Motor neuron (in vitro differentiated cells): Measurements from ENCODE around the gene GPR157. TPM values are rescaled to one million over a fixed set of nuclear protein-coding genes. Genes with fewer than 3 reads are reported as not detected.

Experiments used
- ATAC-seq, 8 experiments: fragments of 200-7000 bp; cut with Tn5 transposase; replicated peaks in 6 of 8; 2 replicates each; pipeline ENCODE4 v1.8.0; 2021; ENCODE audit warnings: mild to moderate bottlenecking in 8 of 8, moderate library complexity in 8 of 8
- H3K27ac ChIP-seq, 2 donors: fragments of 250-450 bp; sonication (Bioruptor Pico); 2 replicates each; pipeline ENCODE4 v1.9.0; 2021; ENCODE audit warnings: antibody characterized with exemption in 2 of 2, mild to moderate bottlenecking in 2 of 2, moderate library complexity in 1 of 2
- H3K4me1 ChIP-seq, 2 donors: fragments of 250-450 bp; sonication (Bioruptor Pico); replicated peaks in 1 of 2; 2 replicates each; pipeline ENCODE4 v1.6.1; 2021; ENCODE audit warnings: antibody characterized with exemption in 2 of 2, mild to moderate bottlenecking in 2 of 2, moderate library complexity in 1 of 2
- H3K4me3 ChIP-seq, 5 donors: fragments of 250-450 bp; sonication (Bioruptor Pico); 2 replicates each; pipeline ENCODE4 v1.9.0; 2021; ENCODE audit warnings: antibody characterized with exemption in 5 of 5, mild to moderate bottlenecking in 5 of 5, moderate library complexity in 4 of 5
- WGBS, 10 experiments: fragments of 450-650 bp; shearing (Covaris generic); methylation state at CpG; one replicate each; pipeline ENCODE4 v1.0.0; 2022; 5-methylcytosine and 5-hydroxymethylcytosine counted together
- in situ Hi-C, 9 experiments: fragments of 400-800 bp; cut with MboI; loops; one replicate each; pipeline ENCODE4 v1.15.0; 2021; ENCODE audit warnings: low sequenced_read_pairs in 9 of 9, low pct_unique_long_range_greater_than_20kb in 2 of 9; ENCODE audit not compliant: unreplicated experiment in 9 of 9
- total RNA-seq, 8 experiments: library from RNA; unstranded; fragments of 300-600 nt; gene quantifications; 2 replicates each; pipeline versions ENCODE4 v1.2.3 to v1.2.4, GENCODE V29; 2022

The GPR157 gene
- total RNA-seq, 8 experiments from 2014 or later: 1.6 to 5.7 (median 2.4) TPM

DNA sequence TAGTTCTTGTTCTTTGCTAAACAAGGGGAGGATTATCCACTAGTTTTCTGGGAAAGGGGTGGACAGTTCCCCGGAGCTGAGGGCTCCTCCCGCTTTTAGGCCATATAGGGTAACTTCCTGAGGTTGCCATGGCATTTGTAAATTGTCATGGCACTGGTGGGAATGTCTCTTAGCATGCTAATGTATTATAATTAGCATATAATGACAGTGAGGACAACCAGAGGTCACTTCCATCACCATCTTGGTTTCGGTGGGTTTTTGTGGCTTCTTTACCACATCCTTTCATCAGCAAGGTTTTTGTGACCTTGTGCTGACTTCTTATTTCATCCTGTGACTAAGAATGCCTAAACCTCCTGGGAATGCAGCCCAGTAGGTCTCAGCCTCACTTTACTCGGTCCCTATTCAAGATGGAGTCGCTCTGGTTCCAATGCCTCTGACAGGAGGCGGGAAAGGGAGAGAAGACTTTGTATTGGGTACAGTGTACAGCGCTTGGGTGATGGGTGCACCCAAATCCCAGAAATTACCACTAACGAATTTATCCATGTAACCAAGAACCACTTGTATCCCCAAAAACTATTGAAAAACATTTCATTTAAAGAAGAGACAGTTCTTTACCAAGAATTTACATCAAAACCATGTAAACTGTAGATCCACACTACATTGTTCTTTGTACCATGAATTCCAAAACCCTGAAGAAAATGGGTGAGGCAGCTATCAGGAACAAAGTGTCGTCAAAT lies 50.7 kb downstream of the GPR157 start:
- H3K27ac ChIP-seq: no peak overlapping the region
- WGBS, 10 experiments: 43 to 82% (median 72%) methylated on average over 2 to 9 of the region's 9 CpGs; no CpG with 5 or more reads in 1 of the 10 experiments
- no peak overlapping the region for H3K4me3 ChIP-seq
- in situ Hi-C loops: no loop called here
- peaks cover 5 to 9% of the 10 kb centered on the region in 2 donors for H3K4me1 ChIP-seq
- peak; percentile 32 to 86 (median 55) for ATAC-seq

DNA sequence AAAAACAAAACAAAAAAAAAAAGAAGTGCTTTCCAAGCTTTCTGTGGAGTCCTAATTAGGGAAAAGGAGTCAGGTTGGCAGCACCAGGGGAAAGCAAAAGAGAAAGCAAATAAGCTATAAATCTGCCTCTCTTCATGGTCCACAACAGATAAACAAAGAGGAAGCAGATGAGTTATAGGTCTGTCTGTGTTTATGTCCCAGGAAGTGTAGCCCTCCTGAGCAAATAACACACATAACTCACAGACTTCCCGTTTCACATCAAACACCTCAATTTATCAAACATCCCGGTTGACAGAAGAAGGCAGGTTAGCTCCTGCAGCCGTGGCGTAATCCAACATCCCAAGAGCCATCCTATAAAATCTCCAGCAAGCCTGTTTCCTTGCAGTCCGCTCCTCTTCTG lies 53.9 kb downstream of the GPR157 start:
- in situ Hi-C loops: no loop called here
- Histone ChIP-seq H3K4me1 (peaks cover 4 to 9% of the 10 kb centered on the region in 2 donors), H3K4me3 (no peak overlapping the region), H3K27ac (no peak overlapping the region)
- ATAC-seq: peak in 5 of 8 experiments; percentile 33 to 80 (median 64)
- WGBS, 10 experiments: 29 to 77% (median 53%) methylated on average over 1 to 5 of the region's 5 CpGs; no CpG with 5 or more reads in 1 of the 10 experiments

DNA sequence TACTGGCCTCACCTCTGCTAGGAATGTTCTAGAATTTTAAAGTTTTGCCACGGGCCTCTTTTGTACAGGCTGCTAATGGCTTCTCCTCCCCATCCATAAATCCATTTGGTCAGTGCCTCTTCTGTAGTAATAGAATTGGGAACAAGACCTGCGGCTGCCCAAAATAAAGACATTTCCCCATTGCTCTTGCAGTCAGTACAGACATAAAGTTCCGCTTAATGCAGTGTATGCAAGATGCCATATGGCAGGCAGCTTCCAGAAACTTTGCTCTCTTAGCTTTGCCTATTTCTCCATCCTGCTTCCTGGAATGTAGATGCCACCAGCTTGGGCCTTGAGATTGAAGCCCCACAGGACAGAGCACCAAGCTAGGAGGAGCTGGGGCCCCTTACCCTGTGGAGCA lies 55.8 kb downstream of the GPR157 start:
- peaks cover 5 to 6% of the 10 kb centered on the region in 2 donors for H3K4me1 ChIP-seq
- in situ Hi-C loops: no loop called here
- WGBS, 10 experiments: 40 to 94% (median 79%) methylated on average over 1 to 3 of the region's 3 CpGs; no CpG with 5 or more reads in 5 of the 10 experiments

DNA sequence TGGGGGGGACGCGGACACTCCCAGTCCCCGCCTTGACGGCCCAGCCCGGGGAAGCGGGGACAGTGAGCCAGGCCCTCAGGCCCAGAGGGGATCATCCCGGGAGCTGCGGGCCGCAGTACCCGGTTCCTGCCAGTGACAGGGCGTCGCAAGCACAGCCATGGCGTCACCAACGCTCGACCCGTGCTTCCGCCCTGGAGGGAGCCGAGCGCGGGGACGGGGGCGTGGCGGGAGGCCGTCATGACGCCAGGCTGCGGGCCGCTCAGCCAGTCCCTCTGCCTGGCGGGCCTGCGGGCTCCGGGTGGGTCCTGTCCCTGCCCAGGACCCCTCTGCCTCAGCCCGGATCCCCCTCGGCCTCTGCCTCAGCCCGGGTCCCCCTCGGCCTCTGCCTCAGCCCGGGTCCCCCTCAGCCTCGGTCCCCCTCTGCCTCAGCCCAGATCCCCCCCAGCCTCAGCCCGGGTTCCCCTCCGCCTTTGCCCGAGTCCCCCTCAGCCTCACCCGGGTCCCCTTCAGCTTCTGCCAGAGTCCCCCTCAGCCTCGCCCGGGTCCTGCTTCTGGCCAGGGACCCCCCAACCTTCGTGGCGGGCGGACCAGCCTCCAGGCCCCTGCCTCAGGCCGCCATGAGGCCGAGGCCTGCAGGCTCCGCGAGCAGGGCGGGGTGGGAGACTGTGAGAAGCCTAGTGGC lies 57.2 kb downstream of the GPR157 start:
- Histone ChIP-seq H3K27ac (no peak overlapping the region), H3K4me1 (peaks cover 4 to 6% of the 10 kb centered on the region in 2 donors), H3K4me3 (no peak overlapping the region)
- 93% methylated on average over 3 of the region's 50 CpGs; no CpG with 5 or more reads in 9 of the 10 experiments for WGBS, 10 experiments
- peak in 3 of 8 experiments; percentile 7 to 15 (median 13) for ATAC-seq
- in situ Hi-C loops: no loop called here

More for the DNA sequence above, 55.8 kb downstream of the GPR157 start:
- no peak overlapping the region for H3K4me3 ChIP-seq
- no peak overlapping the region for H3K27ac ChIP-seq
- ATAC-seq: no peak

DNA sequence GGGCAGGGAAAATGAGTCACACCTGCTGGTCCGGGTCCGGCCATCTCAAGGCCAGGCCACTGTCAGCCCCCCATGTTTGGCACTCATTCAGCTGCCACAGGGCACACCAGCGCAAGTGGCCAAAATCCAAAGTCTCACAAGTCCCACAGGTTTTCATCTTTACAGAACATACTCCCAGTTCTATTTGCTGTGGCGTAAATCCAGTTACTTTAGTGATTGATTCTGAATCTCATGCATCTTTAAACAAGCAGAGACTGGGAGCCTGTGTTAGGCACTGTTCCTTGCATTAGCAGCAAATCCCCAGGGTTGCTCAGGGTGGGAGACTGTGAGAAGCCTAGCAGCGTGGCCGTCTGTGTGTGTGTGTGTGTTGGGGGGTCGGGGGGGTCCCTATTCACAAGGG lies 58.4 kb downstream of the GPR157 start:
- no peak overlapping the region for H3K27ac ChIP-seq
- 20 to 83% (median 55%) methylated on average over 1 to 7 of the region's 7 CpGs; no CpG with 5 or more reads in 5 of the 10 experiments for WGBS, 10 experiments
- in situ Hi-C loops: no loop called here
- H3K4me3 ChIP-seq: no peak overlapping the region
- peaks cover 4 to 6% of the 10 kb centered on the region in 2 donors for H3K4me1 ChIP-seq
- peak in 3 of 8 experiments; percentile 31 to 90 (median 50) for ATAC-seq

DNA sequence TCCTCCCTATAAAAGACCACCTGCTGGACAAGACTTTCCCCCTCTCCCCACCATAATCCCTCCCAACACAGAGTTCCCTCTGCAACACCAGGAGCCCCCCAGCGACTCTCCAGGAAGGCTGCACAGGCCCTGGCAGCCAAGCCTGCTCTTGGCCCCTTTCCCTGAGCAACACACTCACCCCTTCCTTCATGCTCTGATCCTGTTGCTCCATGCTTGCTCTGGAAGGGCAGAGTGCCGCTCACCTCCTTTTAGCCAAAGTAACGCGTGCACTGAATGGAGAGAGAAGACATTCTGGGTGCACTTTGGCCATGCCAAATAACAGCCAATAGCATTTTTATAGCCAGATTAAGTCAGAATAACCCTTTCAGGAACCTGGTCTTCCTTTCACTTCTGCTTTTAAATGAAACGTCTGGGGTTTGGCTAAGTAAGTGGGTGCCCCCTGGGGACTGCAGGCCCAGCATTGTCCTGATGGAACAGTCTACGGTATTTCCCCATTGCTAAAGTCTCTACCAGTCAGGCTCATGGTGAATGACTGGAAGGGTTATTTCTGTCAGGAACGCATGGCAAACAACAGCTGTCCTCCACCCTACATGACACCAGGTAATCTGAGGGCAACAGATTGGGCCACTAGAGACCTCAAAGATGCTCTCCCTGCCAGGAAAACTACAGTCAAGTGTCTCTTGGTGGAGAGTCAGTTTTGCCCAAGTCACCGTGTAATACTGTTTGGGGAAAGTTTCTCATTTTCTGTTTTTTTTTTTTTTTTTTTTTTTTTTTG lies 59.4 kb downstream of the GPR157 start, which contains the start of gene SLC2A5:
Gene SLC2A5 (minus strand): TSS at position 310 of the 775 bp plus-strand sequence. CDS start 99 bp downstream, at position 211.
- H3K4me3 ChIP-seq: no peak within 1 kb of the TSS
- in situ Hi-C loops: no loop called here
- 8 to 93% (median 78%) methylated on average over 1 to 8 of the region's 8 CpGs; no CpG with 5 or more reads in 1 of the 10 experiments for WGBS, 10 experiments
- H3K27ac ChIP-seq: no peak within 1 kb of the TSS
- ATAC-seq: peak in 2 of 8 experiments; percentile 36 to 38
- H3K4me1 ChIP-seq: peaks cover 0 to 6% of the 10 kb centered on the region in 2 donors

DNA sequence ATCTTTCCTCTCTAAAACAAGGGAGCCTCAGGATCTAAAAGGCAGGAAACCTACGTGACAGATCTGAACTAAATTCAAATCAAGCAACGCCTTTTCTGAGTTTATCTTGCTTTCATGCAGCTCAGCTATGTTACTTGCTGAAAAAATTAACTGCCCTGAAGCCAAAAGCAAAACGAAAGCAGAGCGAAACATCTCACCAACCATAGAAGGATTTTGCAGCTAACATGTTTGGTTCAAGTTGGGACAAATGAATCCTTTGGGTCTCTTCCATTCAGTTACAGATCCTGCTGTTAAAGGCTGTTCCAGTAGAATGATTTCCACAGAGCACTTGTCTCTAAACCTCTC lies 59.9 kb downstream of the GPR157 start:
- ATAC-seq: peak in 3 of 8 experiments; percentile 9 to 36 (median 35)
- in situ Hi-C loops: no loop called here
- Histone ChIP-seq H3K4me1 (peaks cover 0 to 6% of the 10 kb centered on the region in 2 donors), H3K4me3 (no peak overlapping the region), H3K27ac (no peak overlapping the region)
- WGBS, 10 experiments: 0 to 80% (median 72%) methylated on average over 2 to 4 of the region's 4 CpGs; no CpG with 5 or more reads in 1 of the 10 experiments

DNA sequence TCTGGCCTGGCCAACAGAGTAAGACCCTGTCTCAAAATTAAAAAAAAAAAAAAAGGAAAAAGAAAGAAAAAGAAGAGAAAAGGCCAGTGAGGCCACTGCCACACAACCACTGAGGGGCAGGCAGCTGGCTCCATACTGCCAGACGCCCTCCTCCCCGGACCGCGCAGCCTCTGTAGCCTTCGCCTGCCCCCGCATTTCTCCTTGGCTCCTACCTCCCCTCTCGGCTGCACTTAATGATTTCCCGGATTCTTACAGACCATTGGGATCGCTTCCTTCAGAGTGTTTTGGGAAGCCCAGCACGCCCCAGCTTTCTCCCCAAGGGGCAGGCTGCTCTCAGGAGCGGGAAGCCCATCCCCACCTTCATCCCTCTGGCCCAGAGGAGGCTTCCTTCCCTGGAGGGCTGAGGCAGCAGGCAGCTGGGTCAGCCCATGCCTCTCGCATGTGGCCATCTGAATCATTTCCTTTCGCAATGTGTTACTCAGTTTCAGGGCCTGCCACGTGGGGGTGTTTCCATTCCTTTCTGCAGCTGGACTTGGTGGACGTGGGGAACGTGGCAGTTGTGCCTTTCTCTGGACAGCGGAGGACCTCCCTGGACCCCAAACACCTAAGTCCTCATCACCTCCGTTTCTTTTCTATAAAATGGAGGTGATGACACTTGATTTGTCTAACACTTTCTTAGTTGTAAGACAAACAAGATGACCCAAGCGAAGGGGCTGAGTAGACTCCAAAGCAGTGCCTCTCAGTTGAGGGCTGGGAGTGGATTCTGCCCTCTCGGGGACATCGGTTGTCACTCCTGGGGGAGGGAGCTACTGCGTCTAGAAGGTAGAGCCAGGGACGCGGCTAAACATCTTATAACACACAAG lies 61.7 kb downstream of the GPR157 start:
- peak in 3 of 8 experiments; percentile 49 to 93 (median 87) for ATAC-seq
- in situ Hi-C loops: no loop called here
- 32 to 100% (median 86%) methylated on average over 1 to 21 of the region's 24 CpGs; no CpG with 5 or more reads in 1 of the 10 experiments for WGBS, 10 experiments
- H3K4me3 ChIP-seq: no peak overlapping the region
- H3K4me1 ChIP-seq: peaks cover 0 to 6% of the 10 kb centered on the region in 2 donors
- H3K27ac ChIP-seq: no peak overlapping the region

DNA sequence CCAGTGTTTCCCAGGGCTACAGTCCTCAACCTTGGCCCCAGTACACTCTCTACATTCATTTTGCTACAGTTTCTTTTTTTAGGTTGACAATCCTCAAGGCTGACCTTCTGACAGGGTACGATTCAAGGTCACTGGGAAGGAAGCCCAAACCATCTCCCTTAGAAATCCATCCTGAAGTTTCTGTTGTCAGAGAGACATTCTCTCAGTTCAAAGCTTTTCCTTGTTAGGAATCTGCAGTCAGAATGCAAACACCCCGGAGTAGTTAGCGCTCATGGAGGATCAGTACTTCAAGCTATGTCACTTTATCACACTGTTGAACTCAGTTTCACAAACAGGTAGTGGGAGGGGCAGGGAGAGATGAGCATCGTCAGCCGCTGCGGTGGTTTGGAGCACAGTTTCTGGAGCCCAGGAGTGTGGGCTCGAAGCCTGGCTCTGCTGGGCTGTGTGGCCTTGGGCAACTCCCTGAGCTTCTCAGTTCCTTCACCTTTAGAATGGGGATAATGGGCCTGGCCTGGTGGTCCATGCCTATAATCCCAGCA lies 63.6 kb downstream of the GPR157 start:
- in situ Hi-C loops: no loop called here
- no peak overlapping the region for H3K27ac ChIP-seq
- 20 to 100% (median 85%) methylated on average over 1 to 6 of the region's 7 CpGs; no CpG with 5 or more reads in 2 of the 10 experiments for WGBS, 10 experiments
- H3K4me1 ChIP-seq: peaks cover 0 to 4% of the 10 kb centered on the region in 2 donors
- no peak overlapping the region for H3K4me3 ChIP-seq
- ATAC-seq: peak in 1 of 8 experiments; percentile 31

DNA sequence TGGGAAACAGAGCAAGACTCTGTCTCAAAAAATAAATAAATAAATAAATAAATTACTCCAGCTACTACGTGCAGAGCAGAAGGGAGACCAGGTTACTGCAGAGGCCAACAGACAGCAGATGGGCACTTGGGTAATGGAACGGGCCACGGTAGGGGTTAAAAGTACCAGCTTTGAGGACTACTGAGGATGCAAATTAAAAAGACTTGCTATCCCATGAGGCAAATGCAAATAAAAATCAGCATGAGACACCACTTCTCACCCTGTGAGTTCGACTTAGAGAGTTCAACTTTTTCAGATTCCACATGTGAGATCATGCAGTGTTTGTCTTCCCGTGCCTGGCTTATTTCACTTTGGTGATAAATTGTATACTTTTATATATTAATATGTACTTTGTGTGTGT lies 66.1 kb downstream of the GPR157 start:
- Histone ChIP-seq H3K4me3 (no peak overlapping the region), H3K27ac (no peak overlapping the region), H3K4me1 (peaks cover 0 to 2% of the 10 kb centered on the region in 2 donors)
- no peak for ATAC-seq
- in situ Hi-C loops: no loop called here
- 32 to 91% (median 60%) methylated on average over 1 to 5 of the region's 5 CpGs; no CpG with 5 or more reads in 1 of the 10 experiments for WGBS, 10 experiments

DNA sequence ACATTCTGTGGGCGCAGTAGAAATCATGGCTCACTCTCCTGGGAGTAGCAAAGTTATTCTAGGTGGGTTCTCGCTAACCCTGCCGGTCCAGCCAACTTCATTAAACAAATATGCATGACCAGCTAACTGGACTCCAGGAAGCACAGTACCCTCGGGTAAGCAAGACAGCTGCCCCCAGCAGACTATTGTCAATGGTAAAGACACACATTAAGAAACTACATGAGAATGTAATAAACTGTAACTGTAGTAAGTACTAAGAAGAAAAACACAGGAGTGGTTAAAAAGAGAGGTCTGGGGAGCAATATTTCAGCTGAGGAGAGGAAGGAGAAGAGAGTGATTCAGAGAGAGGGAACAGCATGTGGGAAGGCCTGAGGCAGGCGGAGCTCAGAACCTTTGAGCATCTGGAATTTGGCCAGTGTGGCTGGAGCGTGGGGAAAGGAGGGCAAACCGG lies 66.9 kb downstream of the GPR157 start:
- in situ Hi-C loops: no loop called here
- WGBS, 10 experiments: 11 to 90% (median 61%) methylated on average over 1 to 7 of the region's 7 CpGs; no CpG with 5 or more reads in 2 of the 10 experiments
- peak in 2 of 8 experiments; percentile 40 to 49 for ATAC-seq

More for the DNA sequence above, 66.9 kb downstream of the GPR157 start:
- Histone ChIP-seq H3K27ac (no peak overlapping the region), H3K4me3 (no peak overlapping the region), H3K4me1 (peaks cover 0 to 2% of the 10 kb centered on the region in 2 donors)
